Fibroblast of lung (primary cell): ENCODE measurements around the gene TOP1. TPM values are rescaled to one million over a fixed set of nuclear protein-coding genes. Genes with fewer than 3 reads are reported as not detected.

Experiments
- DNase-seq, 2 donors: peaks; one replicate each; pipeline versions ENCODE4 v3.0.0 to v3.0.0-alpha.2; 2010; ENCODE audit warnings: low read depth in 2 of 2
- H2AFZ ChIP-seq: 2 replicates; pipeline ENCODE4 v1.5.1; 2012; ENCODE audit warnings: low read length, control low read depth, inconsistent platforms
- H3K27ac ChIP-seq: 2 replicates; pipeline ENCODE4 v1.5.1; 2011; ENCODE audit warnings: low read length, control low read depth; ENCODE audit not compliant: insufficient read depth
- H3K27me3 ChIP-seq: 2 replicates; pipeline ENCODE4 v1.5.1; 2011; ENCODE audit warnings: mild to moderate bottlenecking, low read length; ENCODE audit not compliant: control insufficient read depth, insufficient read depth
- H3K36me3 ChIP-seq: 2 replicates; pipeline ENCODE4 v1.5.1; 2011; ENCODE audit warnings: low read length; ENCODE audit not compliant: control insufficient read depth, insufficient read depth
- H3K4me1 ChIP-seq: 2 replicates; pipeline ENCODE4 v1.5.1; 2011; ENCODE audit warnings: low read length; ENCODE audit not compliant: control insufficient read depth, insufficient read depth; ENCODE audit errors: extremely low read depth
- H3K4me2 ChIP-seq: 2 replicates; pipeline ENCODE4 v1.5.1; 2011; ENCODE audit warnings: low read length, control low read depth; ENCODE audit not compliant: insufficient read depth; ENCODE audit errors: extremely low read depth
- H3K4me3 ChIP-seq, 4 experiments: fragments of 200-600 bp in 1 of 4; sonication (generic) in 1 of 4; replicated peaks in 1 of 4; 2 replicates each; pipeline ENCODE4 v1.5.1; 2011 to 2016; ENCODE audit warnings: low read length in 4 of 4, low read depth in 3 of 4, mild to moderate bottlenecking in 3 of 4, control low read depth in 2 of 4, inconsistent platforms in 1 of 4, mixed read lengths in 1 of 4; ENCODE audit not compliant: insufficient read depth in 1 of 4; ENCODE audit errors: control extremely low read depth in 1 of 4
- H3K79me2 ChIP-seq: 2 replicates; pipeline ENCODE4 v1.5.1; 2012; ENCODE audit warnings: mild to moderate bottlenecking, low read length, inconsistent platforms; ENCODE audit not compliant: control insufficient read depth, insufficient read depth
- H3K9ac ChIP-seq: 2 replicates; pipeline ENCODE4 v1.5.1; 2011; ENCODE audit warnings: mild to moderate bottlenecking, low read length, control low read depth; ENCODE audit not compliant: insufficient read depth
- H3K9me3 ChIP-seq: 2 replicates; pipeline ENCODE4 v1.5.1; 2012; ENCODE audit warnings: low read depth, low read length; ENCODE audit not compliant: control insufficient read depth, insufficient read depth
- H4K20me1 ChIP-seq: 2 replicates; pipeline ENCODE4 v1.5.1; 2011; ENCODE audit warnings: low read length; ENCODE audit not compliant: control insufficient read depth, insufficient read depth; ENCODE audit errors: extremely low read depth
- CTCF ChIP-seq, 2 donors: IDR thresholded peaks in 1 of 2; conservative IDR thresholded peaks in 1 of 2; 1 replicate in 1 of 2; 2 replicates in 1 of 2; pipeline ENCODE4 v1.5.1; 2011 to 2012; ENCODE audit warnings: low read length in 2 of 2, control low read depth in 1 of 2, inconsistent platforms in 1 of 2, low read depth in 1 of 2, mild to moderate bottlenecking in 1 of 2
- EZH2 ChIP-seq: IDR thresholded peaks from 2 replicates; pipeline ENCODE4 v1.5.1; 2012; ENCODE audit warnings: low read length, control low read depth, mild to moderate bottlenecking; ENCODE audit errors: missing control alignments
- polyA plus RNA-seq, 2 donors: library from polyadenylated mRNA; depleted of rRNA in 1 of 2; stranded (reverse) in 1 of 2; unstranded in 1 of 2; fragments of >200 nt; gene quantifications; 2 replicates each; pipeline ENCODE4 v1.2.1, GENCODE V29; 2011 to 2012; ENCODE audit warnings: missing spikeins in 1 of 2
- total RNA-seq: library from RNA; depleted of rRNA; stranded (reverse); fragments of >200 nt; gene quantifications from 2 replicates; pipeline ENCODE4 v1.2.1, GENCODE V29; 2014

The TOP1 gene
- total and polyA plus RNA-seq, 2 donors (not counting 1 experiment from before 2014, with no cell fraction given): 18.4 to 35.3 TPM

GRCh38 chr20:41000628-41001027 lies 28.0 kb upstream of the TOP1 start:
- H2AFZ ChIP-seq: no peak overlapping the region
- no peak overlapping the region for H3K27ac ChIP-seq
- H3K9ac ChIP-seq: no peak overlapping the region
- no peaks in the 10 kb centered on the region for H3K9me3 ChIP-seq
- no peaks in the 10 kb centered on the region for H4K20me1 ChIP-seq
- H3K27me3 ChIP-seq: no peaks in the 10 kb centered on the region
- DNase-seq: no peak
- H3K79me2 ChIP-seq: peaks cover 61% of the 10 kb centered on the region
- H3K4me2 ChIP-seq: no peak overlapping the region
- no peak overlapping the region for H3K4me3 ChIP-seq
- TF ChIP-seq CTCF (conservative IDR thresholded peaks at IDR 0.05 in 1 of 2, IDR thresholded peaks at IDR 0.05 in 1 of 2; ENCODE audit: low read depth in 1 of 2, low read length in 2 of 2) (no peak), EZH2 (no peak)
- H3K36me3 ChIP-seq: no peaks in the 10 kb centered on the region
- H3K4me1 ChIP-seq: peaks cover 16% of the 10 kb centered on the region

- Histone ChIP-seq H3K9me3 (no peaks in the 10 kb centered on the region), H3K36me3 (no peaks in the 10 kb centered on the region), H4K20me1 (no peaks in the 10 kb centered on the region), H3K4me1 (peaks cover 22% of the 10 kb centered on the region), H3K27ac (no peak overlapping the region), H3K27me3 (no peaks in the 10 kb centered on the region), H3K79me2 (peaks cover 59% of the 10 kb centered on the region), H3K4me3 (no peak overlapping the region), H2AFZ (no peak overlapping the region), H3K4me2 (no peak overlapping the region), H3K9ac (no peak overlapping the region)
- DNase-seq: peak in 1 of 2 donors; percentile 70
- TF ChIP-seq CTCF (conservative IDR thresholded peaks at IDR 0.05 in 1 of 2, IDR thresholded peaks at IDR 0.05 in 1 of 2; ENCODE audit: low read depth in 1 of 2, low read length in 2 of 2): no peak
Observed at GRCh38 chr20:41001497-41001896, 27.1 kb upstream of the TOP1 start.

- peak overlapping the region; percentile 100 for H3K27ac ChIP-seq
- H3K79me2 ChIP-seq: peaks cover 47% of the 10 kb centered on the region
- peak overlapping the region; percentile 47 for H3K9ac ChIP-seq
- no peak for DNase-seq
- peak overlapping the region; percentile 89 for H3K4me2 ChIP-seq
- no peaks in the 10 kb centered on the region for H3K27me3 ChIP-seq
- H4K20me1 ChIP-seq: no peaks in the 10 kb centered on the region
- no peaks in the 10 kb centered on the region for H3K36me3 ChIP-seq
- TF ChIP-seq CTCF (conservative IDR thresholded peaks at IDR 0.05 in 1 of 2, IDR thresholded peaks at IDR 0.05 in 1 of 2; ENCODE audit: low read depth in 1 of 2, low read length in 2 of 2): no peak
- TF ChIP-seq EZH2: no peak
- H3K9me3 ChIP-seq: no peaks in the 10 kb centered on the region
- H3K4me1 ChIP-seq: peaks cover 23% of the 10 kb centered on the region
- peak overlapping the region; percentile 15 to 35 (median 29) for H3K4me3 ChIP-seq
- H2AFZ ChIP-seq: no peak overlapping the region
Observed at GRCh38 chr20:41002842-41003142, 25.8 kb upstream of the TOP1 start.
